ENCODE data around the gene GTPBP1.

The GTPBP1 gene

GRCh38 chr22:38782402-38783094, 76.8 kb downstream of the GTPBP1 start:
- no peak overlapping the region for H3K4me3 ChIP-seq (replicated peaks; ENCODE audit: low read depth, low read length)

More at GRCh38 chr22:38782402-38783094, 76.8 kb downstream of the GTPBP1 start:
- peak; percentile 71 for DNase-seq (ENCODE audit: low read depth)
- no peak for TF ChIP-seq CTCF (IDR thresholded peaks at IDR 0.05; ENCODE audit: low read length, missing control alignments)

All from fibroblast of pulmonary artery (primary cell).